HL-60 (cell line): ENCODE measurements around the gene CA4.

Experiments used
- DNase-seq, 2 experiments: peaks; one replicate each; pipeline ENCODE4 v3.0.0-alpha.2; 2010 to 2020; ENCODE audit warnings: low read depth in 1 of 2, low spot score in 1 of 2
- H3K27ac ChIP-seq: fragments of 250-450 bp; sonication (Bioruptor Pico); replicated peaks from 2 replicates; pipeline ENCODE4 v1.5.1; 2020; ENCODE audit warnings: mild to moderate bottlenecking, moderate library complexity
- H3K27me3 ChIP-seq: fragments of 250-450 bp; sonication (Bioruptor Pico); 2 replicates; pipeline ENCODE4 v1.5.1; 2021; ENCODE audit warnings: mild to moderate bottlenecking, moderate library complexity; ENCODE audit not compliant: insufficient read depth, poor library complexity, severe bottlenecking
- H3K4me3 ChIP-seq: replicated peaks from 2 replicates; pipeline ENCODE4 v1.5.1; 2011; ENCODE audit warnings: mild to moderate bottlenecking, control low read depth, low read length; ENCODE audit not compliant: insufficient read depth
- CTCF ChIP-seq: IDR thresholded peaks from one replicate; pipeline ENCODE4 v1.5.1; 2011; ENCODE audit warnings: low read length, control low read depth, inconsistent platforms; ENCODE audit not compliant: insufficient read depth
- GABPA ChIP-seq: IDR thresholded peaks from 2 replicates; pipeline ENCODE4 v1.6.1; 2012; ENCODE audit warnings: low read depth
- POLR2AphosphoS5 ChIP-seq: IDR thresholded peaks from 2 replicates; pipeline ENCODE4 v1.6.1; 2012; ENCODE audit warnings: low read depth
- REST ChIP-seq: IDR thresholded peaks from 2 replicates; pipeline ENCODE4 v1.6.1; 2012; ENCODE audit warnings: low read depth; ENCODE audit not compliant: insufficient replicate concordance
- SPI1 ChIP-seq: IDR thresholded peaks from 2 replicates; pipeline ENCODE4 v1.6.1; 2012; ENCODE audit warnings: low read depth, mild to moderate bottlenecking, borderline replicate concordance

The CA4 gene

GRCh38 chr17:60127068-60128064 is 22.4 kb upstream of the CA4 start:
- no peaks in the 10 kb centered on the region for H3K27me3 ChIP-seq
- no peak overlapping the region for H3K4me3 ChIP-seq
- H3K27ac ChIP-seq: no peak overlapping the region
- TF ChIP-seq POLR2AphosphoS5 (no peak), REST (no peak), CTCF (no peak), SPI1 (no peak), GABPA (no peak)
- DNase-seq: no peak

GRCh38 chr17:60128171-60128859 is 21.5 kb upstream of the CA4 start:
- Histone ChIP-seq H3K27ac (no peak overlapping the region), H3K4me3 (no peak overlapping the region), H3K27me3 (no peaks in the 10 kb centered on the region)
- TF ChIP-seq CTCF (no peak), REST (no peak), GABPA (no peak), POLR2AphosphoS5 (no peak), SPI1 (no peak)
- DNase-seq: no peak

- H3K27me3 ChIP-seq: no peaks in the 10 kb centered on the region
- no peak for DNase-seq
- H3K4me3 ChIP-seq: no peak overlapping the region
- H3K27ac ChIP-seq: no peak overlapping the region
- TF ChIP-seq POLR2AphosphoS5 (no peak), SPI1 (no peak), REST (no peak), CTCF (no peak), GABPA (no peak)
These were observed 20.6 kb upstream of the CA4 start for GRCh38 chr17:60129164-60129563.
